HG02763 (cell line): ENCODE data around the gene MAFF.
"Not testable (repeated sequence)": the region's sequence is repeated elsewhere in the genome, so short reads cannot be mapped to it uniquely, and the experiment has no call there.

Experiments used
- ATAC-seq: cut with Tn5 transposase; IDR thresholded peaks from one replicate; pipeline ENCODE4 v1.9.1; 2021; ENCODE audit warnings: mild to moderate bottlenecking, moderate library complexity; ENCODE audit not compliant: unreplicated experiment

MAFF gene

DNA sequence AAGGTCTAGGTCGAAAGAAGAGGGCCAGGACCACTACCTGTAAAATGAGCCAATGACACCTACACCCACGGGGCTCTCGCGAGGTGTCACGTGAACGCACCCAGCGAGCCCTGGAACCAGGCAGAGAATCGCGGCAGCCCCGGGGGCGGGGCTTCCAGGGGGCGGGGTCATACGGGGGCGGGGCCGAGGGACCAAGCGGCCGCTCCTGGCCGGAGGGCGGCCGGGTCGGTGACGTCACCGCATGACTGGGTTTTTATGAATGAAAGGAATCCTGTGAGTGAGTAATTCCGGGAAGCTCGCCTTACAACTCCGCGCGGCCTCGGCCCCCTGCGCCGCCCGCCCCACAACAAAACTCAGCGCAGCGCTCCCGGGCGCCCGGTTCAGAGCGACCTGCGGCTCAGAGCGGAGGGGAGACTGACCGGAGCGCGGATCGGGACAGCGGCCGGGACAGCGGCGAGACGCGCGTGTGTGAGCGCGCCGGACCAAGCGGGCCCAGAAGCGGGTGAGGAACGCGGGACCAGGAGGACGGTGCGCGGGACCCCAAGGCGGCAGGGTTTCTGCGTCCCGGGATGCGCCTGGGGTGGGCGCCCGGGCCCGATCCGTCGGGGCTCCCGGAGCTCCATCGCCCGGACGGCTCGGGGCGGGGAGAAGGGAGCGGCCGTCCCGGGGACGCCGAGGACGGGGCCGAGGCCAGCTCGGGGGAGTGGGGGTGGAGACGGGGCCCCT, at the start of gene MAFF:
Gene MAFF (plus strand): TSS at position 284 of the 726 bp plus-strand sequence. CDS start 11,860 bp downstream, outside the sequence.
- peak; percentile 52 for ATAC-seq

DNA sequence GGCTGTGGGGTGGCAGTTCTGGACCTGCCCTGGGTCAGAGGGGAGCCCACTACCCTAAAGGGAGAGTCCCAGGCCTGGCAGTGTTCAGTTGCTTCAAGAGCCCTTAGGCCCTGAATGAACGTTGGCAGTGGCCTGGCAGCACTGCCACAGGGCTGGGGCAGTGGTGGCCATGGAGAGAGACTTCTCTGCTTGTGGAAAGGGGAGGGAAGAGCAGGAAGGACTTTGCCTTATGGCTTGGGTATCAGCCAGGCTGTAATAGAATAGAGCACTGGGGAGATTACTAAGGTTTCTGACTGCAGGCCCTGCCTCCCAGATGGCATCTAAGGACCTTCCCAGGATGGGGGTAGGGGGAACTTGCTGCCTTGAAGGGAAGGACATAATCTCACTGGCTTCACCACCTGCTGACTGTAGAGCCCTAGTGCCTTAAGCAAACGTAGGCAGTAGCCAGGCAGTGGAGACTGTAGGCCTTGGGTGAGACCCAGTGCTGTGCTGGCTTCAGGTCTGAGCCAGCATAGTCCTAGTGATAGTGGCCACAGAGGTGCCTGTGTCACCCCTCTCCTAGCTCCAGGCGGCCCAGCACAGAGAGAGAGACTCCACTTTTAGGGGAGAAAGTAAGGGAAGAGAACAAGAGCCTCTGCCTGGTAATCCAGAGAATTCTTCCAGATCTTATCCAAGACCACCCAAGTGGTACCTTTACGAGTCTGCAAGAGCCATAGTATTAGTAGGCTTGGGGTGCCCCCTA, 47.8 kb upstream of the MAFF start:
- no peak for ATAC-seq

DNA sequence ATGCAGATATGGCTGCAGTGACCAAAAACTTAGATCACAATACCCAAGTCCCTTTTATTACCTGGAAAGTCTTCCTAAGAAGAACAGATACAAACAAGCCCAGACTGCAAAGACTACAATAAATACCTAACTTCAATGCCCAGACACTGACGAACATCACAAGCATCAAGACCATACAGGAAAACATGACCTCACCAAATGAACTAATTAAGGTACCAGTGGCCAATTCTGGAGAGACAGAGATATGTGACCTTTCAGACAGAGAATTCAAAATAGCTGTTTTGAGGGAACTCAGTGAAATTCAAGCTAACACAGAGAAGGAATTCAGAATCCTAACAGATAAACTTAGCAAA, 47.3 kb upstream of the MAFF start:
- ATAC-seq, result not testable (repeated sequence)

DNA sequence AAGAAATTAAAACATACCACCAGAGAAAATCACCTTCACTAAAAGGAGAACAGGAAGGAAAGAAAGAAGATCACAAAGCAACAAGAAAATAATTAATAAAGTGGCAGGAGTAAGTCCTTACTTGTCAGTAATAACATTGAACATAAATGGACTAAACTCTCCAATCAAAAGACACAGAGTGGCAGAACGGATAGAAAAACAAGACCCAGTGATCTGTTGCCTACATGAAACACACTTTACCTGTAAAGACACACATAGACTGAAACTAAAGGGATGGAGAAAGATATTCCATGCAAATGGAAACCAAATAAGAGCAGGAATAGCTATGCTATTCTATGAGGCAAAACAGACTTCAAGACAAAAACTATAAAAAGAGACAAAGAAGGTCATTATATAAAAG, 46.1 kb upstream of the MAFF start:
- ATAC-seq, result no peak

DNA sequence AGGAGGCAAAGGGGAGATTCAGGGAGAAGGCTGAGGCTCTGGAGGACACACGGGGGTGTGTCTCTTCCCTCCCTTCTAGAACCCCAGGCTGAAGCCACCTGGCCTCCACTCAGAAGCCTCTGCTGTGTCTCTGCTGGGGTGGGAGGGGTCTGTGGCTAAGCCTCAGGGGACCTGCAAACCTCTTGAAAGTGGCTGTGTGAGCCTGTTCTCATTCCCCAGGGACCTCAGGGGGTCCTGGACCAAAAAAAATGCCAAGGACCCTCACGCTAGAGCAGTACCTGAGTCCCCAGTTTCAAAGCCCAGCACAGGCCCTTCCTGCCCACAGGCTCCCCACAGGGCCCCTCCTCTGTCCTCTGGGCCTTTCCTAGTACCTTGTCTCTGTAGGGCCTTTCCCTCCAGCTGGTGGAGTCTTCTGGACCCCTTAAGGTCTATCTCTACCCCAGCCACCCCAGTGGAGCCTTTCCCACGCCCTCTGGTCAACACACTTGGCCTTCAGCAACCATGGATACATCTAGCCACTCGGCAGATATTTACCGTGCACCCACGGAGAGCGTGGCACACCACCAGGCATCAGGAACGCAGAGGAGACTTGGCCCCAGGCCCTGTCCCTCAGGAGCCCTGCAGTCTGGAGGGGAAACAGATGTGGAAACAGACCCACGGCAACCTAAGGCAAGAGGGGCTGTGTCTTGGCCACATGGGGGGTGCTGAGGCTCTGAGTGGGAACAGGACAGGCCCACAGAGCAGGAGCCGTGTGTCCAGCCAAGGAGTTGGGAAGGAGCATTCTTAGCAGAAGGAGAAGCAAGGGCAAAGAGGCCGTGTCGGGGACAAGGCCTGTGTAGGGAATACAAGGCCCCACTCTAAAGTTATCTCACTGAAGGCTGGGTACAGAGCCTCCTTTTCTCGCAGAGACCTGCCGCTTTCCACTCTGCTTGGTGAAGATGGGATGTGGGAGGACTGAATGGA, 38.6 kb upstream of the MAFF start:
- no peak for ATAC-seq

DNA sequence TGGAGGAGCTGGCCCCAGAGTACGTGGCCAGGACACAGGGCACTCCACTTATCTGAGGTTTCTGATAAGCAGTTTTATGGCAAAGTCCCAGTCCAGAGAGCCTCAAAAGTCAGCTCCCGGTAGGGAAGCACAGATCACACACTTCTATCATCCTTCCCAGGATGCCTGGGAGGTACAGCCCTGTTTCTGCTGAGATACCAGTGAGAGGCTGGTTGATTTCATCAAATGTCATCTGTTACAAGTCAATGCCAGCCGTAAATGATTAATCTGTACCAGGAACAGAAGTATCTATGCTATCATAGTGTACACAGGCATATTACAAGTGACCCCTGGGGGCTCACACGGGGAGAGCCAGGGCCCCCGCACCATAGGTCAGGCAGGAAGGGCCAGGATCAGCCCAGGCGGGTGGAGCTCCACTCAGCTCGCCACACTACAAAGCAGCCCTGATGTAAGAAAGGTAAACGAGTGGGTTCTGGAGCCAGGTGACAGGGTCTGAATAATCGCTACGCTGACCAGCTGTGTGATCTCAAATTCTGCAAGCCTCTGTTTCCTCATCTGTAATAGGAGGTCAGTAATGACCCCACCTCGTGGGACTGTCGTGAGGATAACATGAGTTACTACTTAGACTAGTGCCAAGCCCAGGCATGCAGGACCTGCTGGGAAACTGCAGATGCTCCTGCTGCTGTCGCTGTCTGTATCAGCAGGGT, 37.8 kb upstream of the MAFF start:
- no peak for ATAC-seq

DNA sequence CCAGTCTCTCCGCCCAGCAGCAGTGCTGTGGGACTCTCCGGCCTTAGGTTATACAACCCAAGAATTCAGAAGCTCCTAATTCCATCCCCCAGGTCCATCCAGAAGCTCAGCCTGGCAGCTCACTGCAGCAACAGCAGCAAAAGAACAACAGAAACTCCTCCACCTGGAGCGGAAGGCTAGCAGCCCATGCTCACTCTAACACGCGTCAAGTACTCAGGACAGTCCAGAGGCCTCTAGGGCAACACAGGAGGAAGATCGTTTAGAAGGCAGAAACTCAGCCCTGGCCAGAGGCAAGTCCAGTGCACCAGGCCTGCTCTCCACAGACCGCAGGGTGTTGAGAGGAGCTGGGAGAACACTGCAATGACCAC, 37.3 kb upstream of the MAFF start:
- ATAC-seq, result no peak

DNA sequence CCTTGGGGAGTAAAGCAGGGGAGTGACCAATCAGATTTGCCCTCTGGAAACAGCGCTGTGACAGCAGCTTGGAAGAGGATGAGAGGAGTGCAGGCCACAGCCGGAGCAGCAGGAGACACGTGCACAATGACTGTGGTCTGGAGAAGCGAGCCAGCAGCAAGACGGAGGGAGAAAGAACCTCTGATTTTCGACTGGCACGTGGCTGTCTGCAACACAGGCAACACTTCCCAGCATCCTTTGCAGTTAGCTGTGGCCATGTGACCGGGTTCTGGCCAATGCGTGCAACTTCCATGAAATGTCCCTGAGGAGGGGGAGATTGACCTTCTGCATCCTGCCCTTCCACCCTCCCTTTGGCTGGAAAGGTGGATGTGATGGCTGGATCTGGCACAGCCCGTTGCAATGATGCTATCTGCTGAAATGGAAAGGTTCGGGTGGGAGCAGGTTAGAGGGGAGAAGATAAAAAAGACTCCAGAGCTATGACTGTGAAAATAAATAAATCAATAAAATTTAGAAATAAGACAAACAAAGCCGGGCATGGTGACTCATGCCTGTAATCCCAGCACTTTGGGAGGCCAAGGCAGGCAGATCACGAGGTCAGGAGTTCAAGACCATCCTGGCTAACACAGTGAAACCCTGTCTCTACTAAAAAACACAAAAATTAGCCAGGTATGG, 35.7 kb upstream of the MAFF start:
- ATAC-seq, result no peak

DNA sequence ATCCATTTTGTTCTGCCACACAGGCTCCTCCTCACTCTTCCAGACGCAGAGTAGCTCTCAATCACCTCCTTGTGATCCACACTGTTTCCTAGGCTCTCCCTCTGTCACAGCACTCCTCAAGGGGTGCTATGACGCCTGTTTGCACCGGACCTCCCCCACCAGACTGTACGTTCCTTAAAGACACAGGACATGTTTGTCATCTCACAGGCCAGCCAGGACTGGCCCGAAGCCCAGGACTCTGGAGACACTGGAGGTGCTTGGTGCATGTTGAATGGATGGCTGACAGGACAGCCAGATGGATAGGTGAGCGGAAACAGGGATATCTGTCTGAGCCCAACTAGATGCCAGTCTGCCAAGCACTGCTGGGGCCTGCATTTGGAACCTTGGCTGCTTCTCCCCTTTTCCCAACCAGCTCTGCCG, 33.8 kb upstream of the MAFF start:
- no peak for ATAC-seq

DNA sequence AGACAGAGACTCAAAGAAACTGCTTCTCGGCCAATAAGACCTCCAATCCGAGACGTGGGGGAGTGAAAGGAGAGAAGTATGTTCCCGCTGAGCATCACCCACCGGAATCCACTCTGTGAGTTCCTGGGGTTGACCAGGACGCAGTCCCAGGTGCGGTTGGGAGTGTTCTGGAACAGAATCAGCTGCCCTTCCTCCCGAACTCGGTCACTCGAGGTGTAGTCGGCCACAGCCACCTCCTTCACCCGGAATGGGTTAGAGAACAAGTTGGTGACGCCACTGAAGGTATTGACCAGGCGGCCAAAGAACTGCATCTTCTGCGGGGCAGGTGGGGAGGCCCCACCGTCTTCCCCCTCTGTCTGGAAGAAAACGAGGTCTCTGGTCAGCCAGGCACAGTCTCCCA, 32.7 kb upstream of the MAFF start:
- no peak for ATAC-seq

DNA sequence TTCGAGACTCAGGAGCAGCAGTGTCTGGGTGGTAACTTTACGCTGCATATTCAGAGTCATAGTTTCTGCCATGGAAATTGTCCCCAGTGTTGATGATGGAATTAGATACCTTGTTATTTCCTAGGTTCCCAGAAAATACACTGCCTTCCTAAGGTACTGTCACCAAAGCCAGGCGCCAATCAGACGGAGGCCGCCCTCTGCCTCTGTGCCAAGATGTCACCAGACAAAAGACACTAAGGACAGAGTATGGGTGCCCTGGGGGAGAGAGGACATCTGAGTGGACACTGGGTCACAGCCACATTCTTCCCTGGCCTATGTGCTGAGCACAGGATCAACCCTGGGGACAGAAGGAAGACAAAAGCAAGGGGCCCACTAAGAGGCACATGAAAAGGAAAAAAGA, 31.3 kb upstream of the MAFF start:
- ATAC-seq, result no peak

DNA sequence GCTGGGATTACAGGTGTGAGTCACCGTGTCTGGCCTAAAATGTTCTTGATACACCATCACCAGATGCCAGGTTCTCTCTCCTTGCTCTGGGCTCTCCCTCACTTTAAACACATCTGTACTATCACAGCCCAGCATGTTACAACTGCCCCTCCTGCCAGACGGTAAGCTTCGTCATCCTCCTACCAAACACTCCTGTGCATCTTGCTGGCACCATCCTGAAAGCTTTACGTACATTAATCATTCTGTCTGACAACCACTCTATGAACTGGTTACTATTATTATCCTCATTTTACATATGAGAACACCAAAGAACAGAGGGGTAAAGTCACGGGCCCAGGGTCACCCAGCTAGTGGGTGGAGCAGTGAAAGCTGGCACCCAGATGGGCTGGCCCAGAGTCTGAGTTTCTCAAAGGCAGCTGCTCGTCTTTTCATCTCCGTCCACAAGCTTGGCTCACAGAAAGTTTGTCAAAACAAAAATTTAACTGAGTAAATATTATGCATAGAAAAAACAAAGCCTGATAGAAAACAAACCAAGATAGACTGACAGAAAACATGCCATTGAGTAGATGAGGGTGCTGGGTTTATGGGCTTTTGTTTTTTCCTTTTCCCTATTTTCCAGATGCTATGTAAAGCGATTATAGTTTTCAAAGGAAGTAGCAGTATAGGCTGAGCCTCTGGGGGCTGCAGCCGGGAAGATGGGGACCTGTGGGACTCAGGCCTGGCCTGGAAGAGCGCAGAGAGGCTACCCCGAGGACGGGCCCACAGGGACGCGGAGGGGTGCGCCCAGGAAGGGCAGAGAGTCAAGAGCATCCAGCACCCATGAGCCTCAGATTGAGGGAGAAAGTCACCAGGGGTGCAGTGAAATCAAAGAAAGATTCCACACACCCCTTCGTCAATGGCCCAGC, 29.6 kb upstream of the MAFF start:
- no peak for ATAC-seq

DNA sequence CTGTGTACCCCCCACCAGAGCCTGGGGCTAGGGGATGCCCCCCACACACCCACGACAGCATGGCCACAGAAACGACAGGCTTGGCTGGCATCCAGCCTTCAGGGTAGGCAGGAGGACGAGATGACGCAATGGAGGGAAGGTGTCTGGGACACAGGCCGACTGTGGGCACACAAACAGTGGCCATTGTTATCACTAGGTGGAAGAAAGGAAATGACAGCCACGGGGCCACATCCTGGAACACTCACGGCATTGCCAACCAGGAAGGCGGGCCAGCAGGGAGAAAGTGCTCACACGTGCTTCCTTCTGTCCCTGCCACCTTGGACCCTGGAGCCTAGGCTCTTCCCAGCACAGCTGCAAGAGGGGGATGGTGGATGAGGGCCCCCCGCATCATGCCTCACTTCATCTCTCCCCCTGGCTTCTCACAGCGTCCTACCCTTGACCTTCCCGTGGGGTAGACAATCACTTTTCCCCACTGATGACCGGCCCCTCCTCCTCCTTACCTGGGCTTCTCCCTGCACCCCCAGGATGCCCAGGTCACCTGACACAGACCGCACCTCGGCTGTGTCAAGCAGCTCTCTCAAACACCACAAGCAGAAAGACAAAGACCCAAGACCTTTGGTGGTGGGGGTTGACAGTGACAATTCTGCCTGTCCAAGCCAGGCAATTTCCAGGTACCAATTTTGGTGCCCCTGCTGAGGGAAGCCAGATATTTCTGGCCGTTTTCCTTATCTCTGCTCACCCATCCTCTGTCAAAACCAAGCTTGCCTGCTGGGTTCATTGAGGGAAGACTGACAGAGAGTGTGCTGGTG, 28.8 kb upstream of the MAFF start:
- ATAC-seq, result no peak

DNA sequence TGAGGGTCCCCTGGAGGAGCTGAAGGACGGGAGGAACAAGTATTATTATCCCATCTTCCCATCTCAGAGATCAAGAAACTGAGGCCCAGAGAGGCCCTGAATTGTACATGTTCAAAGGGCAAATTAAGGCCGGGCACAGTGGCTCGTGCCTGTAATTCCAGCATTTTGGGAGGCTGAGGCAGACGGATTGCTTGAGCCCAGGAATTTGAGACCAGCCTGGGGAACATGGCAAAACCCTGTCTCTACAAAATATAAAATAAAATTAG, 28.2 kb upstream of the MAFF start:
- ATAC-seq, result no peak

DNA sequence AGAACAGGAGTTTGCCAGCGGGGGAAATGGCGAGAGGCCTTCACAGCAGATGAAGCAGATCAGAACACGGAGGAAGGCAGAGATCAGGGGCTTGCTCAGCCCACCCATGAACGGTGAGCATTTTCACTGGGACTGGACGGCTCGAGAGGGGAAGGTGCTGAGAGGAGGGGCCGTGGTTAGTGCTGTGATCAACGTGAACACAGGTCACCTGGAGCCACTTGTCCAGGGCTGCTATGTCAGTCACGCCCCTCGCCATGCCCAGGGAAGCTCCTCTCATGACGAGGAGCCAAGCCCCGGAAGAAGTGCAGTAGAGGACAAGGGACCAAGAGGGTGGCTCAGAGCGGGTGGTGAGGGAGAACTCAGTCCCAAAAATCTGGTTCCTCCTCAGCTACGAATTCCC, 27.2 kb upstream of the MAFF start:
- ATAC-seq, result no peak

DNA sequence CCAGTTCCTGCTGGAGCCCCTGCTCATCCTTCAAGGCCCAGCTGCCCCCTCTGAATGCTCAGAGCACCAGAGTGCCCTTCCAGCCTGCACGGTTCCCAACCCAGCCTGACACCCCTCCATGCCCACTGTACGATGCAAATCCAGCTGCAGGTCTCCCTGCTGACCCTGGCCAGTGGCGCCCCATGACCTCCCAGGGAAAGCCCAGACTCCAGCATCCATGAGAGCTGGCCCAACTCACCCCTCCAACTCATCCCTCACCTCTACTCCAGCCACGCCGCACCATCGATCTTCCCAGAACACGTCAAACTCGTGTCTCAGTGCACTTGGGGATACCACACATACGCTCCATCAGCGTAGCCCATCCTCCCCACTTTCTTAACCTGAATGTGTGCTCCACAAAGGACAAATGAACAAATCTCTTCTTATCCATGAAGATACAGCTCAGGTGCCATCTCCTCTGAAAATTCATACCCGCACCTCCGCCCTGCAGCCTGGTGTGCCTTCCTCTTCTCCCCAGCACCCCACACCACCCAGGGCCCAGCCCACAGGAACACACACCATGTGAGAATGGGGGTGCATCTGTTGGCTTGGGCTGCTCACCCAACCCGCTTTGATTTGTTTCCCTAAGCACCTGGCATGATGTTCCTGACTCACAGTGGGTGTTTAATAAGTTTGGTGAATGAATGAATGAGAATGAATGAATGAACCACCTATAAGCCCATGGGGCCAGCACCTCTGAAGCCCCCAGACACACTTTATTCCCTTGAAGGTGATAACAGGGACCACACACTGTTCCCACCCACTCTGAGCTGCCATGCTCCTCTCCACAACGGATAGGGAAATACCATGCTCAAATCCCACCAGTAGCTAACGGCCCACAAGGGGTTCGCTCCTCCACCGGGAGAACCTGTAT, 26.3 kb upstream of the MAFF start:
- no peak for ATAC-seq

DNA sequence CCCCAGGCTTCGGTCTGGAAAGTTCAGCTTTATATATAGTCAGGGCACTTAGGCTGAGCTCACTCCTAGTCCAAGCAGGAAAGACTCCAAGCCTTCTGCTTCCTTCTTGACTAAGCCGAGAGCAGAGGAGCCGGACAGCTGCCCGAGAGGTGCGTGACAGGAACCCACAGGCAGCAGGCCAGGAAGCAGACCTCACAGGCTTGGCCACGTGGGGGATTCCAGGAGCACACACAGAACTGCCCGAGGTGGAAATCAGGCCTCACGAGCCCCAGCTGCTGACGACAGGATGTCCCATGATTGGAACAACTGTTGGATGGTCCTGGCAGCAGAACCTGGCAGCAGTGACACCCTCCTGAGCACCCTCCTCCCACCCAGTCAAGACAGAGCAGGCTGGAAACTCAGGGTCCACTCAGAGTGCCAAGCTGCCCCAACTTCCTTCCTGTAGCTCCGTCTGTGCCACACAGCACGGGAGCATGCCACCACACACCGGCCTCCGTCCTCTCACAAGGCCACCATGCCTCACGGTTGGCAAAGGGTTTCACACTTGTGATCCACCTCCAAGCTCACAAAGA, 25.5 kb upstream of the MAFF start:
- no peak for ATAC-seq
